Islet of Langerhans (tissue), 1 donor: ENCODE measurements around the gene PDE4DIP.
"Not testable (repeated sequence)": the region's sequence is repeated elsewhere in the genome, so short reads cannot be mapped to it uniquely, and the experiment has no call there.

Experiments
- FAIRE-seq: peaks from one replicate; lab custom pipeline; 2011; peaks lifted over from hg19 to GRCh38; lab: Jason Lieb, UNC

PDE4DIP gene

DNA sequence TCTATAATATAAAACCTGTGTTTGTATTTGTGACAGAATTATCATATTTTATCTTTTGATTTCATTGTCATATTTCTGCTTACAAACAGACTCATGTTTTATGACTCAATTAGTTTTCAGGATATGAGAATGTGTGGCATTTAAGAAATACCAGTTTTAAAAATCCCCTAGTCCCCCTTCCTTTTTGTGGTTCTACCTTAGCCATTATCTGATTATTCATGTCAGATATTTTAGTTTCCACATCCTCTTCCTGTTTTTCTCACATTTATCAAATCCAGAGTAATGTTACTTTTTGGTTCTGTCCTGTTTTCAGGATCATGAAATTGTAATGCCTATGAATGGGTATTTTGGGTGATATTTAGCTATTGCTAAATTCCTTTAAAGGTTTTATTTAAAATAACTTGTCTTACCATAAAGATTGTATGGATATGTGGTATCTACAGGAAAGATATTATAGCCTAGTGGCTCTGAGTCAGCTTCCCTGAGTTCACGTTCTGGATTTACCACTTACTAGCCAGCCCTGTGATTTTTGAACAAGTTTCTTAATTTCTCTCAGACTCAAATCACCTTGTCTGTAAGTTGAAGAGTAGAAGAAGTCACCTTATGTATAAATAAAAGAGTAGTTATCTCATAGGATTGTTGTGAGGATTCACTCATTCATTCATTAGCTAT lies 131.8 kb downstream of the PDE4DIP start:
- not testable (repeated sequence) for FAIRE-seq

DNA sequence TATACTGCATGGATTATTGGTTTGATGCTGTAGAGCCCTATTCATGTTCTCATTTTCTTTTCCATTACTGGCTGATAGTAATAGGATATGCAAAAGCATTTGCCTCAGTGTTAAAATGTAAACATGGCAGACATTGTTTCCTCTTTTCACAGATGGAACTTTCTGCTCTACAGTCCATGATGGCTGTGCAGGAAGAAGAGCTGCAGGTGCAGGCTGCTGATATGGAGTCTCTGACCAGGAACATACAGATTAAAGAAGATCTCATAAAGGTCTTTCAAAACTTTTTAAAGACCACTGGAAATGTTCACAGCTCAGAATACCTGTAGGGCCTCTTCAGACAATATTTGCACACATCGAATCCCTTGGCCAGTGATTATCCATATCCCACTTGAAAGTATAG lies 133.6 kb downstream of the PDE4DIP start:
- FAIRE-seq, result not testable (repeated sequence)

DNA sequence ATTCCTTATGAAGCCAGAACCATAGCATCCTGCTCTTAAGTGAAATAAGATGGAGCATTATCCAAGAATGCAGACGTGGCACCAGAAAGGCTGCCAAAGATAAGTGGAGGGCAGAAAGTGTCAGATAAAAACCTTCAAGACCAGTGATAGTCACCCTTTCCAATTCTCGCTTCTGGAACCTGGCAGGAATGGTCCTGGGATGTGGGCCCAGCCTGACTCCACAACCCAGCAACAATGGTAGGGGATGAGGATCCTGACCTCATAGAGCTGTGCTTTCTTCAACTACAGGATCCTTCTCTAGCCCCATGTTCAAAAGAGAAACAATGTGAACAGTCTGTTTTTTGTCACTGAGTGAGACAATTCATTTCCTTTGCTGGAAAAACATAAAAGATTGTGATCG lies 145.2 kb downstream of the PDE4DIP start:
- FAIRE-seq, result not testable (repeated sequence)

DNA sequence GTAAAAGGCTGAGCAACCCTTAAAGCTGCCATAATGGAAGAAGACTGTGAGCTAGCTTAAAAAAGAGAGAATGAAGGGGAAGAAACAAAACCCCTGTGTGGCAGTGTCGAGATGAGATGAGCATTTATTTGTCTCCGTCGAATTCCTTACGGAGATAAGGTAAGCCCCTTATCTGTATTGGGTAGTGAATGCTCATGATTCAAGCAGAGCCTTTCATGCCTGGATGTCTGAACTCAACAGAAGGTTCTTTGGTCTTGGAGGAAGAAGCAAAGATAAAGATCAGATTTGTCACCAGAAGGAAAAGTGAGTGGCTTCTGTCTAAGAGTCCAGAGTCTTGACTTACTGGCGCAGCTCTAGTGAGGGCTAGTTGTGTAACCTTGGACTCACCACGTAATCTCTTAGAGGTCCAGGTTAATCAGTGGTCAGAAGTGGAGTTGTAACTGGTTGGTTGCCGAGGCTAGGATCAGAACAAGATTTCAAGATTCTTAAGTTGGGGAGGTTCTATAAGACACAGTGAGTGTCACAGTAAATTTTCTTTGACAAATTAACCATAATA lies 146.1 kb downstream of the PDE4DIP start:
- FAIRE-seq, result not testable (repeated sequence)

DNA sequence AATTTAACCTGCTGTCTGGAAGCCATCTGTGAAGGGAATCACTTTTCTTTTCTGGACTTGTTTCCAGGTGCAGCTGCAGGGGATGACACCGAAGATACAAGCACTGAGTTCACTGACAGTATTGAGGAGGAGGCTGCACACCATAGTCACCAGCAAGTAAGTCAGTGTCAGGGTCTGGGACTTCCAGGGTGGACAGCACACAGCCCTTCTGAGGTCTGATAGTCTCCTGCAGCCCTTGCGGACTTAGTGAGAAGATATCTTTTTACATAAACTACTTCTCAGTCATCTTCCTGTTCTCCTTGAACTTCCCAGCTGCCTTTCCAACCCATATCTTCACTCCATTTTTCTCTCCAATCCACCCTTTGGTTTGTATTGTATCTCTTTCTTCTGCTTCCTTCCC lies 147.6 kb downstream of the PDE4DIP start:
- FAIRE-seq, result not testable (repeated sequence)

DNA sequence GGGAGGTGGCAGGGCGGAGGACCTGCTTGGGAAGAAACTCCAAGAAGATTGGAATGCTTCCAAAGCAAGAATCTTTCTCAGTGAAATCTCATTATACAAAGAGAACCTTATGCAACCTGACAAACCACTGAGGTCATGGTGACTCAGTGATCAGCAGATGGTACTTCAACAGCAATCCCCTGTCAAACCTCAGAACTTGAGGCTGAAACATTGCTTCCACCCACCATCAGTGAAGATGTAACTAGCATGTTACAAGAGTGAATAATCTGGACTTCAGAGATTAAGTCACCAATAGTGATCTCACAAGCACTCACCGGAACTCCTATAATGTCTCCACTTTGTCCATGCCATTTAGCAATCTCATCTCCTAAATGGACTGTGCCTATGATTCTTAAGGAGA lies 148.1 kb downstream of the PDE4DIP start:
- FAIRE-seq, result not testable (repeated sequence)

DNA sequence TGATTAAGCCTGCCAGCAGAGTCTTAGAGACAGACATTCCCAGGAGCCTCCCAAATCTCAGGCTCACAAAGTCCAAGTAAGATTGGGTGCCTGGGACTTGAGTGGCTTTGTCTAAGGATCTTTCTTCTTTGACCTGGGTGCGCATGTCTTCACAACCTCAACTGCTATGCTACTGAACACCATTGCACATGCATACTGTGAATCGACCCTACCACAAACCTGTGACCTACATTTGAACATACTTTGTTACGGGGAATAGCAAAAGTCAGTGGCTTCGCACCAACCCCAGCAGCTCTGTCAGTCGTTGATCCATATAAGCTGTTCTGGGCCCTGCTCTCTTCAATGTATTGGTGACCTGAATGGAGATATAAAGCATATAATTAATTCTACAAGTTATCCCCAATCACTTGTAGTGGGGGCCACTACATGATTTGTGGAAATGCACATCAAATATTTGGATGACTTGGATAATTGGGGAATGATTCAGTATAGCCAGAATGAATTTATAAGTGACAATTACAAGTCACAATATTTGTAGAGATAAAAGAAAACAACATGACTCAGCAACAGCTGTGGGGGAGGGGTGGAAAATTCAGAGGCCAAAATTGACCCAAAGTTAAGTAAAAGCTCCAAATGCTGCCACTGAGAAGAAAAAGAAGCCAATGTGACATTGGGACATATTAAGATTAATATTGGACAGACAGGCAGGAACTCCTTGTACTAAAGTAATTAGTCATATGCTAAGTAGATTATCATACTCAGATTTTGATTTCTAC lies 152.4 kb downstream of the PDE4DIP start:
- FAIRE-seq, result not testable (repeated sequence)

DNA sequence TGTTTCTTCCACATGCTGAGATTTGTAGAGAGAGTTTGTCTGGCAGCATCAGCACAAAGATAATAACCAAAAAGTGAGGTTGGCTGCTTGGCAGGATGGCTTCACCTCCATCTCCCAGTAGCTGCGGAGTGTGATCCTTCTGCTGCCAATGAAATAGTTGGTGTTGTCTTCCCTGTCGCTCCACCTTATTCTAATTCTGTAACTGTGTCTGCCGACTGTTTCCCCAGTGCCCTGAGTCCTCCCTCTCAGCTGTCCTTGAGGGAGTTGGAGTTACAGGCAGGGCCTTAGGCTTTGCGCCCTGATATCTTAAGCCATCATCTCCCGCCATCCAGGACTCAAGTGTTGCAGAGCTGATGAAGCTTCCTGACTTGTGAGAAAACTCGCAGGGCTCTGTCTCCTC lies 153.2 kb downstream of the PDE4DIP start:
- not testable (repeated sequence) for FAIRE-seq

DNA sequence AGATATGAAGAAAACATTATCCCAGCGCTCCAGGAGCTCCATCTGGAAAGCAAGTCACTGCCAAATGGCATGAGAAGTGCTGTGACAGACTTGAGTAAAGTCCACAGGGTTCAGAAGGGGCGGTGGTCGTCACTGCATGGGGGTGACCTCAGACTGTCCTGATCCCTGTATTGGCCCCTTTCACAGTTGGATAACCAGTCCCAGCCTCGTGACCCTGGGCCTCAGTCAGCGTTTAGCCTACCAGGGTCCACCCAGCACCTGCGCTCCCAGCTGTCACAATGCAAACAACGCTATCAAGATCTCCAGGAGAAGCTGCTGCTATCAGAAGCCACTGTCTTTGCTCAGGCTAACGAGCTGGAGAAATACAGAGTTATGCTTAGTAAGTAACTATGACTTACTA lies 158.4 kb downstream of the PDE4DIP start:
- FAIRE-seq, result not testable (repeated sequence)

DNA sequence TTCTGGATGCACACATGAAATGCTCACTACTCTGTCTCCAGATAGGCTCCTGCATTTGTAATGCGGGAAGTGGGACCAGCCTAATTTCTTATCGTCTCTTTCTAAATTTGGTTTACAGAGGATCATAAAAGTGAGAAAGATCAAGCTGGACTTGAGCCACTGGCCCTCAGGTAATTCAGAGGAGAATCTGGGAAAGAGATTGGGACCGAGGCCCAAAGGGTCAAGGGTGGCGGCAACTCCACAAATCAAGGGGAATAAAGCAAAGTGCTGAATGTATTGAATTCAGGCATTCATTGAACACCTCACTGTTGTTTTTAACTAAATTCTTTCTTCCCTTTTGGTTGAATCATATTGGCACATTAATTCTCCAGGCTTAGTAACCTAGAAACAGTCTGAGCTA lies 164.1 kb downstream of the PDE4DIP start:
- not testable (repeated sequence) for FAIRE-seq

DNA sequence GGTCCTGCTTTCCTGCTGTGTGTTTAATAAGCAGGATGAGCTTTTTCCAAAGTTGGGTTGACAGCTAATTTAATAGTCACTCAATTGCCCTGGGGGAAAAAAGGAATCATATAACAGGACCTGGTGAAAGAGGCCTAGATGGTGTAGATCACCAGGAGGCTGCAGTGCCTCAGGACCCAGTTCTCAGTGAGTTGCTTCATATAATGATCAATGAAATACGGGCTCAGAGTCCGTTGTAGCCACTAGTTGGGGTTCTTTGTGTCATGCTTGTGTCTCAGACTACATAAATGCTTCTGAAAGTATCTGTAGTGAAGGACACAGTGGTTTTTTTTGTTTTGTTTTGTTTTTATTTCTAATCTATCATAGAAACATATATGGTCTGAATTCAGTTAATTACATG lies 164.5 kb downstream of the PDE4DIP start:
- FAIRE-seq, result not testable (repeated sequence)

DNA sequence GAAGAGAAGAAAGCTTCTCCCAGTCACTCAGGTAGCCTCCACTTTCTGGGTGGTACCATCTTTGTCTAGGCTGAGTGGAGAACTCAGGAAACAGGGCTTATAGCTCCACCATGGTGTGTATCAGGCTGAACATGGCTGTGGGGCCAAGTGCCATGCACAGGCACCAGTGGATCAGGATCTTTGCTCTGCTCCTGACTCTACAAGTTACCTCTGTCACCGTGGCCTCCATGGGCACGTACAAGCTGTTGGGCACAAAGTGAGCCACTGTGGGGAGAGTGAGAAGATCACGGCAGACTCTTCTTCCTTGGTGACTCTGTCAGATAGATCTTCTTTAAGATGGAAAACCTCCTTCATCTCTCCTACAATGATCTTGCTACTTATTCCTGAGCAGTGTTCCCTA lies 165.5 kb downstream of the PDE4DIP start:
- FAIRE-seq, result not testable (repeated sequence)

DNA sequence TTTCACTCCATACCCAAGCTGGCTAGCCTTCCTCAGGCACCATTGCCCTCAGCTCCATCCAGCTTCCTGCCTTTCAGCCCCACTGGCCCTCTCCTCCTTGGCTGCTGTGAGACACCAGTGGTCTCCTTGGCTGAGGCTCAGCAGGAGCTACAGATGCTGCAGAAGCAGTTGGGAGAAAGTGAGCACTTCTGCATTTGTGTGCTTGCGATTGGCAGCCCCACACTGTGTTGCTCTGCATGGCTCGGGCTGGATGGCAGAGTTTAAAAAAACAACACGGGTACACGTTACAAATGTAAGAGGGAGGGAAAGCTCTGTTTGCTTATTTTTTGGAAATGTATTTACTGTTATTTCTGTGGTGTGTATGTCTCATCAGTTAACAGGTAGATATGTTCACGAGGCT lies 168.4 kb downstream of the PDE4DIP start:
- not testable (repeated sequence) for FAIRE-seq

DNA sequence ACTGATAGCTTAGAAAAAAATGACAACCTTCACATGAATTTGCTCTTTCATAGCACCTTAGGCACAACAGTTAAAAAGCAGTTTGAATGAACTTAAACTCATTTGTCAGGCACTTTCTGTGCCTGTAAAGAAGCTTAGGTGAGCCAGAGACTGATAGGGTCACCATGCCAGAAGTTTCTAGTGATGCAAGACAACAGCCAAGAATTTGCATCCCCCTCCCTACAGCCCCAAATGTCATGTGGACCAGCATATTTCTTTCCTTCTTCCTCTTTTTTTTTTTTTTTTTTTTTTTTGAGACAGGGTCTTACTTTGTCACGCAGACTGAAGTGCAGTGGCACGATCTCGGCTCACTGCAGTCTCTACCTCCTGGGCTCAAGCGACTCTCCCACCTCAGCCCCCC lies 169.3 kb downstream of the PDE4DIP start:
- FAIRE-seq, result not testable (repeated sequence)

DNA sequence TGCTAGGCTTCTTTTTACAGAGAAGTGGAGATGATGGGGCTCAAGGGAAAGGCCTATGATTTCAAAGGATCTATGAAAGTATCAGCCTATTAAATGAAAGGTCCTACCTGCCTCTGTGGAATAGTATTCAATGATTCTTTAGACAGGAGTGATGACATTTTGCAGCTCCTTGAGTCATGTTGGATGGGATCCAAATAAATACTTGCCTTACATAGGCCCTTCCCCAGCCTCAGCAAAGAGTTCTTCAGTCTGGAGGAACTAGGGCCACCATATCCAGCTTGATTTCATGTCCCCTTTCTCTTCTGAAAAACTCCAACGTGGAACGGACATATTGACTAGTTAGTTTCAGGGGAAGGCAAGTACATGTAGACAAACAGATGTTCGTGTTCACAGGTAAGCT lies 171.3 kb downstream of the PDE4DIP start:
- FAIRE-seq, result not testable (repeated sequence)

DNA sequence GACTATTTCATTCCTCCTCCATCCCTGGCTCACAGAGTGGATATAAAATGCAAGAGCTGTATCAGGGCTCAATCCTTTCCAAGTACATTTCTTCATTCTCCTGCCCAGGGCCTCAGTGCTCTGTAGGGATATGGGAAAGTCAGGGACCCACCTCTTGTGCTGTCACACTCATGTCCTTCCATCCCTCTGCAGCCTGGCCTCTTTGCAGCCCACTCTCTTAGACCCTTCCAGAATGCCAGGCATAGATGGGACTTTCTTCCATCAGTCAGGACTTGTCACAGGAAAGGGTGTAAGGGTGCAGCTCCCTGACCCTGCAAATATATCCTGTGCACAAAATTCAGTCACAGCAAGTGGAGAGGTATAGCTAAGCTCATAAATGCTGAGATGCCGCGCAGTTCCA lies 172.4 kb downstream of the PDE4DIP start:
- not testable (repeated sequence) for FAIRE-seq

DNA sequence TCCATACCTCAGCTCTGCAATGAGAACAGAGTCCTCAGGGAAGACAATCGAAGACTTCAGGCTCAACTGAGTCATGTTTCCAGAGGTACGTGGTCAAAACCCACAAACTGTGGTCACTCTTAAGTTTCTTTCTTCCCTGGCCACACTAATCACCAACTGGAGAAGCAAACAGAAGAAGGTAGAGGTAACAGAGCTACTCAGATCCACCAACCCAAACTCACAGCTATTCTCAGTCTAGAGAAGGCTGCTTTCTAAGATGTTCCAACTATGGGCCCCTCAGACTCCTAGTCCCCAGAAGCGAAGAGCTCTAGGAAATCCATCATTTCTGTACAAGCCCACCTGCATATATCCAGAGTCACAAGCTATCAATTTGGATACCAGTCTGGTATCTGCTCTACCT lies 174.3 kb downstream of the PDE4DIP start:
- not testable (repeated sequence) for FAIRE-seq

DNA sequence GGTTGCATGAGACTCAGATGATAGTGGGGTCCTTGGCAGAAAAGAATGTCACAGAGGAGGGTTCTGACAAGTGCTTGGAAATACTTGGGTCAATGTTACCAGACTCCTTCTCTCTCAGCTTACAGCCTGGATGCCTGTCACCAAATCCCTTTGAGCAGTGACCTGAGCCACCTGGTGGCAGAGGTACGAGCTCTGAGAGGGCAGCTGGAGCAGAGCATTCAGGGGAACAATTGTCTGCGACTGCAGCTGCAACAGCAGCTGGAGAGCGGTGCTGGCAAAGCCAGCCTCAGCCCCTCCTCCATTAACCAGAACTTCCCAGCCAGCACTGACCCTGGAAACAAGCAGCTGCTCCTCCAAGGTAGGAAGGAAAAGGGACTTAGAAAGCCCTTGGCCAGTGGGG lies 180.1 kb downstream of the PDE4DIP start:
- not testable (repeated sequence) for FAIRE-seq

DNA sequence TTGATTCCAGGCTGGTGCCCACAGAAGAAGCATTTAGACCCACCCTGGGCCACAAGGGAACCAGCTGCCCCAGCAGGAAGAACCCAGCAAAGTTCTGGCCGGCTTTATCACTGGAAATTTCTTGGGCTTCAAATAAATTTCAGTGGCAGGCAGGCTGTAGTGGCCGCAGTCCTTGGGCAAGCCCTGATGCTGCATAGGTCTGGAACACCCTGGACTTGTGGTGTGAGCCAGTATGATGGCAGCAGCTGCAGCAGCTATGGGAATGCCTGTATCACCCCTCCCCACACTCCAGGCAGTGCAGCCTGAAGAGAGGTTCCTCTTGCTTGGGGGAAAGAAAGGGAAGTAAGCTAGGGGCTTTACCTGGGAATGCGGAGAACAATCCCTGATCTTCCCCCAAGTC lies 189.7 kb downstream of the PDE4DIP start:
- FAIRE-seq, result not testable (repeated sequence)

DNA sequence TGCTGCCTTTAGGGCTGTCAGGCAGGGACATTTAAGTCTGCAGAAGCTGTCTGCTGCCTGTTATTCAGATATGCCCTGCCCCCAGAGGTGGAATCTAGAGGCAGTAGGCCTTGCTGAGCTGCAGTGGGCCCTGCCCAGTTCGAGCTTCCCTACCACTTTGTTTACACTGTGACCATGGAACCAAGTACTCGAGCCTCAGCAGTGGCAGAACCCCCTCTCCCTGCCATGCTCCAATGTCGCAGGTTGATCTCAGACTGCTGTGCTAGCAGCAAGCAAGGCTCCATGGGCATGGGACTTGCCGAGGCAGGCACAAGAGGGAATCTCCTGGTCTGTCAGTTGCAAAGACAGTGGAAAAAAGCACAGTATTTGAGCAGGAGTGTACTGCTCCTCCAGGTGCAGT lies 198.8 kb downstream of the PDE4DIP start:
- not testable (repeated sequence) for FAIRE-seq

DNA sequence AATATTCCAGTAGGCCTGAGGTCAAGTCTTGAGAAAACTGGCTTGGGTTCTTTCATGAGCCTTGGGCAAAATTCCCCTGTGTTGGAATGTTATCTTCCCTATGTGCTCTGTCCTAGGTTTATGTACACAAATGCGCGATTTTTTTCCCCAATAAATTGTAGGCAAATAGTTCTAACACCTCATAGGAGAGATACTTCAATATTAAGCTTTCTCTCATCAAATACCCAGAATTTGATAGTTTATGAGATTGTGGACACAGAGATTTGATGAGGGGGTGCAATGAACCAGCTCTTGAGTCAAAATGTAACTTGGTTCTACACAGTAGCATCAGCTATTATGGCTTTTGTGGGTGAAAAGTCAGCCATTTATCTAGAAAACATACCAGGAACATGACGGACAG lies 220.4 kb downstream of the PDE4DIP start:
- FAIRE-seq, result not testable (repeated sequence)

DNA sequence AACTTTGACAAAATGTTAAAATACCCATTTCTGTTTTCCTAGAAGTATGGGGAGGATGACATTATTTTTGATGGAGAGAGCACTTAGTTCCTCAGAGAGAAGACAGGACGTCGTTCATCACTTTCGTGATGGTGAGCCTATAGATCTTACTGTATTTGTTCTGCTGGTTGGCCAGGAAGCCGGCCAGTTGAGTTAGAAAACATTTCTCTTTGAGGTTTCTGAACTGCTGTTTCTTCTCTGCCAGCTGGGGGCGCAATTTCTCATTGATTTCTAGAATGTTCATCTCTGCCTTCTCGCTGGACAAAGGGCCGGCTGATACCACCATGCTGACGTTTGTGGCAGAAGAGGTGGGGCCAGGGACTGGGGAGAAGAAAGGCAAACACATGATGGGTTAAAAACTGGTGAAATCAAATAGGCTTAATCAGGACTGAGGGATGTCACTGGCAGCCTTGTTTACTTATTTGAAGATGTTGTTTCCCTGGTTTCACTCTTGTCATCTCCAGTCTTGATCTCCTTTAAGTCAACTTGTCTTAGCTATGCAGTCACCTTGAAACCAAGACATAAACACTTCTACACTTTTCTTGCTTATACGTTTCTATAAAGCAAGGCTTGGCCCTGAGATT lies 231.4 kb downstream of the PDE4DIP start:
- not testable (repeated sequence) for FAIRE-seq
